Measurements from ENCODE around the gene MSL3. TPM values are rescaled to one million over a fixed set of nuclear protein-coding genes. Genes with fewer than 3 reads are reported as not detected.

Gene MSL3
- total and polyA plus RNA-seq, 8 donors: 13.6 to 44.0 (median 27.2) TPM

- Histone ChIP-seq H3K27me3 (peaks cover 0 to 4% (median 0%) of the 10 kb centered on the region in 3 donors), H3K36me3 (peaks cover 0 to 35% (median 30%) of the 10 kb centered on the region in 4 donors), H3K27ac (peak overlapping the region; percentile 80 to 95 (median 90)), H3K4me3 (peak overlapping the region; percentile 55 to 72 (median 68)), H3K9me3 (no peaks in the 10 kb centered on the region), H3K4me1 (peaks cover 0 to 26% (median 10%) of the 10 kb centered on the region in 4 donors)
- intact Hi-C loops (cut with DNase I; ENCODE audit: low total_unique reads): no loop called here
- TF ChIP-seq EP300 (IDR thresholded peaks at IDR 0.05) (no peak), POLR2A (IDR thresholded peaks at IDR 0.05) (no peak), CTCF (IDR thresholded peaks at IDR 0.05) (no peak), POLR2AphosphoS5 (IDR thresholded peaks at IDR 0.05) (peak in 1 of 3 donors; percentile 38)
- peak; percentile 82 to 96 for DNase-seq
- WGBS, 5 donors: 1 to 35% (median 7%) methylated on average over 13 of the region's 13 CpGs
These were observed 1.6 kb downstream of the MSL3 start for GRCh38 chrX:11759461-11760311.

- Histone ChIP-seq H3K9me3 (no peaks in the 10 kb centered on the region), H3K27me3 (peaks cover 0 to 4% (median 0%) of the 10 kb centered on the region in 3 donors), H3K4me3 (peak overlapping the region in 1 of 4 donors; percentile 72), H3K4me1 (peaks cover 0 to 26% (median 10%) of the 10 kb centered on the region in 4 donors), H3K36me3 (peaks cover 0 to 48% (median 43%) of the 10 kb centered on the region in 4 donors), H3K27ac (no peak overlapping the region)
- intact Hi-C loops (cut with DNase I; ENCODE audit: low total_unique reads): no loop called here
- TF ChIP-seq CTCF (IDR thresholded peaks at IDR 0.05) (no peak), POLR2A (IDR thresholded peaks at IDR 0.05) (no peak), POLR2AphosphoS5 (IDR thresholded peaks at IDR 0.05) (no peak), EP300 (IDR thresholded peaks at IDR 0.05) (no peak)
- no peak for DNase-seq
- 49 to 68% (median 62%) methylated on average over 3 of the region's 3 CpGs for WGBS, 5 donors
These were observed 2.9 kb downstream of the MSL3 start for GRCh38 chrX:11760958-11761357.

- peaks cover 0 to 83% (median 76%) of the 10 kb centered on the region in 4 donors for H3K36me3 ChIP-seq
- TF ChIP-seq EP300 (IDR thresholded peaks at IDR 0.05): no peak
- H3K27ac ChIP-seq: no peak overlapping the region
- WGBS, 5 donors: 69 to 76% (median 72%) methylated on average over 8 of the region's 8 CpGs
- no peak overlapping the region for H3K4me3 ChIP-seq
- peaks cover 0 to 4% (median 0%) of the 10 kb centered on the region in 3 donors for H3K27me3 ChIP-seq
- DNase-seq: no peak
- intact Hi-C loops (cut with DNase I; ENCODE audit: low total_unique reads): no loop called here
- H3K9me3 ChIP-seq: no peaks in the 10 kb centered on the region
- peaks cover 0 to 16% (median 3%) of the 10 kb centered on the region in 4 donors for H3K4me1 ChIP-seq
These were observed 6.6 kb downstream of the MSL3 start for GRCh38 chrX:11764602-11765067.

- 90 to 94% (median 93%) methylated on average over 14 to 16 of the region's 16 CpGs for WGBS, 5 donors
- DNase-seq: no peak
These were observed 7.4 kb downstream of the MSL3 start for GRCh38 chrX:11765449-11765848.

More at GRCh38 chrX:11765449-11765848, 7.4 kb downstream of the MSL3 start:
- Histone ChIP-seq H3K4me1 (peaks cover 0 to 12% (median under 1%) of the 10 kb centered on the region in 4 donors), H3K4me3 (no peak overlapping the region), H3K27ac (no peak overlapping the region), H3K9me3 (no peaks in the 10 kb centered on the region), H3K36me3 (peaks cover 0 to 88% (median 79%) of the 10 kb centered on the region in 4 donors), H3K27me3 (peaks cover 0 to 4% (median 0%) of the 10 kb centered on the region in 3 donors)
- intact Hi-C loops (cut with DNase I; ENCODE audit: low total_unique reads): no loop called here
- no peak for TF ChIP-seq EP300 (IDR thresholded peaks at IDR 0.05)
- no peak for TF ChIP-seq POLR2A (IDR thresholded peaks at IDR 0.05)
- no peak for TF ChIP-seq POLR2AphosphoS5 (IDR thresholded peaks at IDR 0.05)
- TF ChIP-seq CTCF (IDR thresholded peaks at IDR 0.05): no peak

All from stomach (tissue), 9 donors.